K562 (cell line): ENCODE results near the gene MTA2. TPM values are rescaled to one million over a fixed set of nuclear protein-coding genes. Genes with fewer than 3 reads are reported as not detected.

ENCODE experiments used
- CHD7 ChIP-seq: fragments of 200-600 bp; sonication (generic); IDR thresholded peaks from one replicate; pipeline ENCODE4 v1.6.1; 2012; ENCODE audit warnings: mild to moderate bottlenecking, low read depth, low read length, inconsistent platforms
- ZFP1 ChIP-seq: fragments of 450-650 bp; formaldehyde crosslinking; IDR thresholded peaks from 2 replicates; pipeline ENCODE4 v1.4.0; 2020; ENCODE audit warnings: mild to moderate bottlenecking, mixed read lengths
- polyA plus RNA-seq, 8 experiments: library from polyadenylated mRNA; depleted of rRNA in 4 of 8; stranded (reverse) in 5 of 8; unstranded in 3 of 8; fragments of >200 nt; fragmentation: Nextera tagmentation in 2 of 8; fragmentation: Illumina TruSeq in 1 of 8; extraction: Ambion mirVana in 2 of 8; extraction: Trizol in 1 of 8; gene quantifications; 2 replicates each; pipeline versions ENCODE4 v1.2.1 to v1.2.3, GENCODE V29; 2011 to 2014; ENCODE audit warnings: inconsistent platforms in 1 of 8, missing spikeins in 1 of 8
- total RNA-seq, 7 experiments: library from RNA; depleted of rRNA in 6 of 7; stranded (reverse); fragments of >200 nt in 6 of 7; fragmentation: Illumina TruSeq in 2 of 7; extraction: Trizol in 2 of 7; gene quantifications; 2 replicates each; pipeline versions ENCODE4 v1.2.1 to v1.2.3, GENCODE V29; 2011 to 2021; ENCODE audit warnings: low replicate concordance in 1 of 7

The MTA2 gene
- total and polyA plus RNA-seq, 9 of the 15 experiments (the other 6 are each of a cell fraction or from before 2014, with no cell fraction given): 6.2 to 220 (median 172) TPM

- TF ChIP-seq CHD7: no peak
- TF ChIP-seq ZFP1 (CRISPR knock-in tag): no peak
Observed at GRCh38 chr11:62556108-62556874, 45.4 kb downstream of the MTA2 start (continued).
